IgD-negative memory B cell (primary cell): Measurements from ENCODE around the gene IGF2BP1. TPM values are rescaled to one million over a fixed set of nuclear protein-coding genes. Genes with fewer than 3 reads are reported as not detected.
"Not testable (repeated sequence)": the region's sequence is repeated elsewhere in the genome, so short reads cannot be mapped to it uniquely, and the experiment has no call there.

Experiments used
- H3K27ac Mint-ChIP-seq, 3 donors: one replicate each; pipeline ENCODE4 v1.8.0; 2020 to 2022; ENCODE audit warnings: mild to moderate bottlenecking in 3 of 3, mixed read lengths in 3 of 3, moderate library complexity in 1 of 3
- H3K27me3 Mint-ChIP-seq: one replicate; pipeline ENCODE4 v1.8.0; 2021; ENCODE audit warnings: mixed read lengths
- H3K36me3 Mint-ChIP-seq: one replicate; pipeline ENCODE4 v1.8.0; 2020; ENCODE audit warnings: mild to moderate bottlenecking, mixed read lengths
- H3K4me1 Mint-ChIP-seq, 3 donors: one replicate each; pipeline ENCODE4 v1.8.0; 2020 to 2022; ENCODE audit warnings: mixed read lengths in 3 of 3, mild to moderate bottlenecking in 1 of 3
- H3K4me3 Mint-ChIP-seq, 4 donors: one replicate each; pipeline ENCODE4 v1.8.0; 2020 to 2022; ENCODE audit warnings: mild to moderate bottlenecking in 4 of 4, mixed read lengths in 4 of 4, moderate library complexity in 3 of 4
- H3K9me3 Mint-ChIP-seq, 3 donors: one replicate each; pipeline ENCODE4 v1.8.0; 2020 to 2021; ENCODE audit warnings: mixed read lengths in 3 of 3, mild to moderate bottlenecking in 1 of 3
- polyA plus RNA-seq: library from polyadenylated mRNA; unstranded; fragments of 300-500 nt; fragmentation: Illumina TruSeq; gene quantifications from one replicate; pipeline ENCODE4 v1.2.3, GENCODE V29; 2021

IGF2BP1 gene
- polyA plus RNA-seq, 1 donor from 2014 or later = not detected

DNA sequence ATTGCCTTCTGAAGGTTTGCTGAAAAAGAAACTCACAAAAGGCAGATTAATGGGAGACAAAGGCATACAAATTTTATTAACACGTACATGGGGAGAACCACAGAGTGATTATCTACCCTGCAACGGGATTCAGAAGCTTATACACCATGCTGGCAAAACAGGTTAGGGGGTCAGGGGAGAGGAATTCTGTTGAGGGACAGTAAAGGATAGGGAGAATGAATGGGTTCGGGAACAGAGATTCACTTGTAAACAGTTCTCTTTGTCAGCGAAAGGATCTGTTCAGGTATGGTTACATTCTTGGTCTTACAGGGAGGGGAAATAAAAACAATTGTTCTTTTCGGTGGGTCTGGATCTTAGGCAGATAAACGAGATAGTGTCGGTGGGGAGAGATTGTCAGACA lies 81.1 kb downstream of the IGF2BP1 start:
- no peak overlapping the region for H3K27ac Mint-ChIP-seq
- H3K27me3 Mint-ChIP-seq = peaks cover 19% of the 10 kb centered on the region

GRCh38 chr17:49079840-49080663 lies 82.9 kb downstream of the IGF2BP1 start:
- H3K9me3 Mint-ChIP-seq = no peaks in the 10 kb centered on the region
- peaks cover 0 to 5% (median 0%) of the 10 kb centered on the region in 3 donors for H3K4me1 Mint-ChIP-seq
- H3K27ac Mint-ChIP-seq = no peak overlapping the region
- no peak overlapping the region for H3K4me3 Mint-ChIP-seq
- peaks cover 14% of the 10 kb centered on the region for H3K27me3 Mint-ChIP-seq
- no peaks in the 10 kb centered on the region for H3K36me3 Mint-ChIP-seq

More for the DNA sequence above, 81.1 kb downstream of the IGF2BP1 start:
- Mint-ChIP-seq H3K9me3 (no peaks in the 10 kb centered on the region), H3K36me3 (no peaks in the 10 kb centered on the region), H3K4me3 (no peak overlapping the region), H3K4me1 (peaks cover 0 to 5% (median 0%) of the 10 kb centered on the region in 3 donors)

DNA sequence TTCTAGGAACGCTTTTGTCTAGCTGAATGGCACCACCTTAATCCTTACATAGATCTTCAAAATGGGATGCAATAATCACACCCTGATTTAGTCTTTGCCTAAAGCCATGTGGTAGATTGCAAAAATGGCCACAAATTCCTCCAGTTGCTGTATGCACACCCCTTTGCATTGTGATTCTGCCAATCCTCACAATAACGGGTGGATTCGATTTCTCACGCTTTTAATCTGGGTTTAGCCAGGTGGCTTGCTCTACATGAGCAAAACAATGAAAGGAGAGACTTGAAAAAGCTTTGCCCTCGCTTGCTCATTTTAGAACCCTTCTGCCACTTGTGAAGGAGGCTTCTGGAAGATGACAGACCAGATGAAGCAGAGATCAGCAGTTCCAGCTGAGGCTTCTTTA lies 85.0 kb downstream of the IGF2BP1 start:
- no peak overlapping the region for H3K27ac Mint-ChIP-seq
- H3K4me1 Mint-ChIP-seq = peaks cover 0 to 5% (median 0%) of the 10 kb centered on the region in 3 donors
- H3K9me3 Mint-ChIP-seq = no peaks in the 10 kb centered on the region
- H3K36me3 Mint-ChIP-seq = no peaks in the 10 kb centered on the region
- H3K27me3 Mint-ChIP-seq = peaks cover 15% of the 10 kb centered on the region
- H3K4me3 Mint-ChIP-seq = no peak overlapping the region

DNA sequence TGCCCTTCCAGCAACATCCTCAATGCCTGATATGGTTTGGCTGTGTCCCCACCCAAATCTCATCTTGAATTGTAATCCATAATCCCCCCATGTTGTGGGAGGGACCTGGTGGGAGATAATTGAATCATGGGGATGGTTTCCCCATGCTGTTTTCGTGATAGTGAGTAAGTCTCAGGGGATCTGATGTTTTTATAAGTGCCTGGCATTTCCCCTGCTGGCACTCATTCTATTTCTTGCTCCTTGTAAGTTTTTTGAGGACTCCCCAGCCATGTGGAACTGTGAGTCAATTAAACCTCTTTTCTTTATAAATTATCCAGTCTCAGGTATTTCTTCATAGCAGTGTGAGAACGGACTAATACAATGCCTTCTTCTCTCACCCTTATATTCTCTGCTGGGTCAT lies 87.9 kb downstream of the IGF2BP1 start:
- not testable (repeated sequence) for H3K36me3 Mint-ChIP-seq, H3K27me3 Mint-ChIP-seq, H3K4me1 Mint-ChIP-seq, H3K27ac Mint-ChIP-seq, H3K9me3 Mint-ChIP-seq, H3K4me3 Mint-ChIP-seq

DNA sequence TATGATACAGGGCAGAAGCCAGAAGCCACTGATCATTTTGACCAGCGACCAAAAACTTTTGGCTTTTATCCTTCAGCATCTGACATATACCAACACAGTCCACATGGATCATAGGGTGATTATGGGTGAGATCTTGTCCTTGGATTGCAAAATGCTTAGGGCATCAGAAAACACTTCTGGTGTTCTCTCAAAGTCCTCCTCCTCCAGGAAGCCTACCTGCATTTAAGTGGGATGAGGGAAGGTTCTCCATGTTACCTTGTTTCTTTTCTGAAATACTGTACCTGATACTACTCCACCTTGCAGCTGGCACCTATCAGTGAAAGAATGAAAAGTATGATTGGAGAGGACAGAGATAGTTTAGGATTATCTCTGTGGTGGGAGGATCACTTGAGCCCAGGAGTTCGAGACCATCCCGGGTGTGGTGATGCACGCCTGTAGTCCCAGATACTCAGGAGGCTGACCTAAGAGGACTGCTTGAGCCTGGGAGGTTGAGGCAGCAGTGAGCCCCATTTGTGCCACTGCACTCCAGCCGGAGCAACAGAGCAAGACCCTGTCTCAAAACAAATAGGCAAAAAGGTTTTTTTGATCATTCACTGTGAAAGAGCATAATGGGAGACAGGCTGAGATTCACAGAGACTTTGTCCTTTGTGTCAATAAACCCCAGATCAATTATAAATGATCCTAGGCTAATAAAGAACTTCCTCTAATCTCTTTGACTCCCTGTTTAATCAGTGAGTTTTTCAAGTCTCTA lies 88.6 kb downstream of the IGF2BP1 start:
- H3K4me1 Mint-ChIP-seq = peaks cover 0 to 2% (median 0%) of the 10 kb centered on the region in 3 donors
- H3K4me3 Mint-ChIP-seq = no peak overlapping the region
- peaks cover 0 to 1% (median 0%) of the 10 kb centered on the region in 3 donors for H3K9me3 Mint-ChIP-seq
- peaks cover 12% of the 10 kb centered on the region for H3K27me3 Mint-ChIP-seq
- H3K27ac Mint-ChIP-seq = no peak overlapping the region
- H3K36me3 Mint-ChIP-seq = no peaks in the 10 kb centered on the region

- Mint-ChIP-seq H3K36me3 (no peaks in the 10 kb centered on the region), H3K4me3 (no peak overlapping the region), H3K4me1 (peaks cover 0 to under 1% (median 0%) of the 10 kb centered on the region in 3 donors), H3K9me3 (peaks cover 0 to 1% (median 0%) of the 10 kb centered on the region in 3 donors), H3K27me3 (peaks cover 9% of the 10 kb centered on the region), H3K27ac (no peak overlapping the region)
Observed at GRCh38 chr17:49086316-49086605, 89.1 kb downstream of the IGF2BP1 start.

- no peak overlapping the region for H3K27ac Mint-ChIP-seq
- H3K36me3 Mint-ChIP-seq = no peaks in the 10 kb centered on the region
- H3K4me3 Mint-ChIP-seq = no peak overlapping the region
- H3K9me3 Mint-ChIP-seq = peaks cover 0 to 1% (median 0%) of the 10 kb centered on the region in 3 donors
- no peaks in the 10 kb centered on the region for H3K4me1 Mint-ChIP-seq
- peaks cover 9% of the 10 kb centered on the region for H3K27me3 Mint-ChIP-seq
Observed at GRCh38 chr17:49086649-49087048, 89.5 kb downstream of the IGF2BP1 start.

GRCh38 chr17:49089094-49089493 lies 91.9 kb downstream of the IGF2BP1 start:
- peaks cover 0 to 1% (median 0%) of the 10 kb centered on the region in 3 donors for H3K9me3 Mint-ChIP-seq
- peaks cover 9% of the 10 kb centered on the region for H3K27me3 Mint-ChIP-seq
- no peaks in the 10 kb centered on the region for H3K4me1 Mint-ChIP-seq
- H3K4me3 Mint-ChIP-seq = no peak overlapping the region
- no peaks in the 10 kb centered on the region for H3K36me3 Mint-ChIP-seq
- no peak overlapping the region for H3K27ac Mint-ChIP-seq

DNA sequence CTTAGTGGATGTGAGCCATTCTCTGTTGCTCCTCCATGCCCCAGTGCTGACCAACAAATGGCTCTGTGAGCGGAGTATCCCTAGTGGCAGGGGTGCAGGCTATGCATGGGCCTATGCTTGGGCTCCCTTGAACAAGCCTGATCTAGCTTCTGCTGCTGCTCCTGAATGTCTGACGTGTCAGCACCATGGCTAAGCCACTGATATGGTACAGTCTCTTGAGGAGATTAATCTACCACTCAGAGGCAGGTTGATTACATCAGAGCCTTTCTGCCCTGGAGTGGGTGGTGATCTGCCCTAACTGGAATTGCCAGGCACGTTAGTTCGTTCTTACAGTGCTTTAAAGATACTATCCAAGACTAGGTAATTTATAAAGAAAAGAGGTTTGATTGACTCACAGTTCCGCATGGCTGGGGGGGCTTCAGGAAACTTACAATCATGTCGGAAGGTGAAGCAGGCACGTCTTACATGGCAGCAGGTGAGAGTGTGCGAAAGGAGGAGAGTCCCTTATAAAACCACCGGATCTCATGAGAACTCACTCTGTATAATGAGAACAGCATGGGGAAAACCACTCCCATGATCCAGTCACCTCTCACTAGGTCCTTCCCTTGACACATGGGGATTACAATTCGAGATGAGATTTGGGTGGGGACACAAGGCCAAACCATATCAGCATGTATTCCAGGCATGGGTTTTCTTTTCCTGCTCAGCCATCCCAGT lies 93.9 kb downstream of the IGF2BP1 start:
- no peaks in the 10 kb centered on the region for H3K36me3 Mint-ChIP-seq
- no peaks in the 10 kb centered on the region for H3K4me1 Mint-ChIP-seq
- peaks cover 0 to 1% (median 0%) of the 10 kb centered on the region in 3 donors for H3K9me3 Mint-ChIP-seq
- H3K27ac Mint-ChIP-seq = no peak overlapping the region
- no peak overlapping the region for H3K4me3 Mint-ChIP-seq
- H3K27me3 Mint-ChIP-seq = peaks cover 8% of the 10 kb centered on the region

DNA sequence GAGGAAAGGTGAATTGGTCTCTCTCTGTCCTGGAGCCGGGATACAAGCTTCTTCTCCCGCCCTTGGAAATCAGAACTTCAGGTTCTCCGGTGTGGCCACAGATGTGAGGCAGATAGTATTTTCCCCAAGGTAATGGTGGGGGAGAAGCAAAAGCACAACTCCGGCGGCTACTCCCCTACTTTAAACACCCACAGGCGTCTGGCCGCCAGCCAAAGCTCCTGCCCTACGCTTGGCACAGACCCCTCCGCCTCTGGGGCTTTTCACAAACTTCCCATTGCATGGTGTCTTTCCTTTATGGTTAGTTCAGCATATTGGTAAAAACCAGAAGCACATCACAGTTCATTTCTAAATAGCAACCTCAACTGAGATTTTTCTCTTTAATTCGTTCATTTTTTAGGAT lies 95.9 kb downstream of the IGF2BP1 start:
- Mint-ChIP-seq H3K9me3 (peaks cover 0 to 1% (median 0%) of the 10 kb centered on the region in 3 donors), H3K4me1 (no peaks in the 10 kb centered on the region), H3K36me3 (no peaks in the 10 kb centered on the region), H3K27ac (no peak overlapping the region), H3K4me3 (no peak overlapping the region), H3K27me3 (peaks cover 4% of the 10 kb centered on the region)

DNA sequence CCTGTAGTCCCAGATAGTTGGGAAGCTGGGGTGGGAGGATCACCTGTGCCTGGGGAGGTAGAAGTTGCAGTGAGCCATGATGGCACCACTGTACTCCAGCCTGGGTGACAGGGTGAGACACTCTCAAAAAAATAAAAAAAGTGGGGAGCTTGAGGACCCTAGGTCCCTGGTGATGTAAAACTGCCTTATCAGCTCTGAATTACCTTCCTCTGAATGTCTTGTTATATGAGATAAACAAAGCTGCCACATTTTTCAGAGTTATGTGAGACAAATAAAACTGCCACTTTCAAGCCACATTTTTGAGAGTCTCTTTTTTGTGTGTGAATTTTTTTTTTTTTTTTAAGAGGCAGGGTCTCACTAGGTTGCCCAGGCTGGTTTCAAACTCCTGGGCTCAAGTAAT lies 103.4 kb downstream of the IGF2BP1 start:
- H3K27me3 Mint-ChIP-seq = peaks cover 9% of the 10 kb centered on the region
- no peaks in the 10 kb centered on the region for H3K9me3 Mint-ChIP-seq
- no peak overlapping the region for H3K4me3 Mint-ChIP-seq
- H3K27ac Mint-ChIP-seq = no peak overlapping the region
- H3K4me1 Mint-ChIP-seq = no peaks in the 10 kb centered on the region
- peaks cover 3% of the 10 kb centered on the region for H3K36me3 Mint-ChIP-seq

DNA sequence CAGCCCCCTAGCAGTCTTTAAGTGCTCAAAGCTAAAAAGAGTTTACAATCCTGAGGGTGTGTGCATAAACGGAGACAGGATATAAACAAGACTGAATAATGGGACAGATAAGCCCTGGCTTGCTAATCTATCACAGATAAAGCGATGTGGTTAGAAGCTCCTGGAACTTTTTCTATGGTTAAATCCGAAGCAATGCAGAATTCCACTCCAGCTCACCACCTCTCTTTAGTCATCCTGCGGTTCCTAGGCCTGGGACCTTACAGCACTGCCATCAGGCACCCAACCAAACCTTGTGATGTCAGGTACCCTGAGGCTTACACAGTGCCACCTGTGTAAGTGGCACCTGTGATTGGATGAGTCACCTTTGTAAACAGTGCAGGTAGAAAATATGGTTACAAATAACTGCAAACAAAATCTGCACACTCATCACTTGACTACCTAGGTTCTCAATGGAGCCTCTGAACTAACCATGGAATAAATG lies 103.9 kb downstream of the IGF2BP1 start:
- H3K27ac Mint-ChIP-seq = peak overlapping the region in 1 of 3 donors; percentile 57
- no peaks in the 10 kb centered on the region for H3K4me1 Mint-ChIP-seq
- H3K4me3 Mint-ChIP-seq = no peak overlapping the region
- H3K9me3 Mint-ChIP-seq = no peaks in the 10 kb centered on the region
- peaks cover 3% of the 10 kb centered on the region for H3K36me3 Mint-ChIP-seq
- H3K27me3 Mint-ChIP-seq = peaks cover 9% of the 10 kb centered on the region

GRCh38 chr17:49103360-49103759 lies 106.2 kb downstream of the IGF2BP1 start:
- H3K4me1 Mint-ChIP-seq, H3K9me3 Mint-ChIP-seq, H3K36me3 Mint-ChIP-seq, H3K4me3 Mint-ChIP-seq, H3K27ac Mint-ChIP-seq: not testable (repeated sequence)
- H3K27me3 Mint-ChIP-seq = peaks cover 10% of the 10 kb centered on the region

DNA sequence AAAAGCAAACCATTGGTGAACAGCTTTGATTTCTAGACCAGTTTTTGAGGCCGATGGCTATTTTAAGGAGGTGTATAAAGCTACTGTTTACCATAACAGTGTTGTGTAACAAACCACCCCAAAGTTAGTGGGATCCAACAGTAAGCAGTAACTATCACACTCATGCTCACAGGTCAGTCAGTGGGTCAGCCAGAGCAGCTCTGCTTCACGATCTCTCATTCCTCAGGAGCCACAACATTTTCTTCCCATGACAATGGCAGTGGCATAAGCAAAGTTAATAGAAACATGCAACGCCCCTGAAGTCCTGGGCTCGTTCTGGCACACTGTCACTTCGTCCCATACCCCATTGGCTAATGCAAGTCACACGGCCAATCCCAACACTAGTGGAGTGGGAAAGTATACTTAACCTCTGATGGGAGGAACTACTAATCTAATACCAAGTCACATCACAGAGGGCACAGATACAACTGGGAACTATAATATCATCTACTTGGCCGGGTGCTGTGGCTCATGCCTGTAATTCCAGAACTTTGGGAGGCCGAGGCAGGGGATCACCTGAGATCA lies 107.4 kb downstream of the IGF2BP1 start:
- H3K4me3 Mint-ChIP-seq = no peak overlapping the region
- peaks cover 3% of the 10 kb centered on the region for H3K36me3 Mint-ChIP-seq
- no peaks in the 10 kb centered on the region for H3K4me1 Mint-ChIP-seq
- H3K27ac Mint-ChIP-seq = no peak overlapping the region
- H3K9me3 Mint-ChIP-seq = no peaks in the 10 kb centered on the region
- H3K27me3 Mint-ChIP-seq = peaks cover 9% of the 10 kb centered on the region
